HG02885 (cell line): ENCODE data around the gene RFX8.
"Not testable (repeated sequence)": the region's sequence is repeated elsewhere in the genome, so short reads cannot be mapped to it uniquely, and the experiment has no call there.

Experiments used
- ATAC-seq: cut with Tn5 transposase; IDR thresholded peaks from one replicate; pipeline ENCODE4 v1.9.1; 2021; ENCODE audit warnings: mild to moderate bottlenecking; ENCODE audit not compliant: unreplicated experiment, poor library complexity

Gene RFX8

DNA sequence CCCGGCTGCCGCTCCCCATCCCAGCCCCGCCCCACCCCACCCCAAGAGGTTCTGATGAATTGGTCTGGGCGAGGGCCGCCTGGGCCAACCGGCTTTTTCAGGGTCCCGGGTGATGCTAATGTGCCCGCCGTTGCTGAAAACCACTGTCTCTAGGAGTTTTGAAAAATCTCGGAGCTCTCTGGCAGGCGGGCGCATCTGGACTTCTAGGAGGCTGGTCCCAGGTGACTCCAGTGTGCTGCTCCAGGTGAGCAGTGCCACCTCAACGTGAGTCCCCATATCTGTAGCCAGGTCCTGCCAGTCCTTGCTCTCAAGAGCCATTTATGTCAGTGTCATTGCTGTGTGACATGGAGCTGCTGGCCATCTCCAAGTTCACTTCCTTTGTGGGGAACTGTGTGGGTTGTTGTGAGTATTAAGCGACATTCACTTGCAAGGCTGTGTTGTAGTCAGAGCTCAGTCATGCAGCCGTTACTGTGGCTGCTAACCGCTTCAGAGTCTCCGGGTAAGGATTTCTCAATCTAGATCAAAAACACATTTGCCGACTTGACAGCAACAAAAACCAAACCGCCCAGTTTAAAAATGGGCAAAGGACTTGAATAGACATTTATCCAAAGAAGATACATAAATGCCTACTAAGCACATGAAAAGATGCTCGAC lies at the start of gene RFX8:
TSS of gene RFX8 (minus strand) at position 382 of the 654 bp plus-strand sequence. CDS start 8,264 bp downstream, outside the sequence.
- no peak for ATAC-seq

- no peak for ATAC-seq
Measured at GRCh38 chr2:101521487-101521886, 46.6 kb upstream of the RFX8 start.

GRCh38 chr2:101520246-101520645 lies 45.3 kb upstream of the RFX8 start:
- no peak for ATAC-seq

DNA sequence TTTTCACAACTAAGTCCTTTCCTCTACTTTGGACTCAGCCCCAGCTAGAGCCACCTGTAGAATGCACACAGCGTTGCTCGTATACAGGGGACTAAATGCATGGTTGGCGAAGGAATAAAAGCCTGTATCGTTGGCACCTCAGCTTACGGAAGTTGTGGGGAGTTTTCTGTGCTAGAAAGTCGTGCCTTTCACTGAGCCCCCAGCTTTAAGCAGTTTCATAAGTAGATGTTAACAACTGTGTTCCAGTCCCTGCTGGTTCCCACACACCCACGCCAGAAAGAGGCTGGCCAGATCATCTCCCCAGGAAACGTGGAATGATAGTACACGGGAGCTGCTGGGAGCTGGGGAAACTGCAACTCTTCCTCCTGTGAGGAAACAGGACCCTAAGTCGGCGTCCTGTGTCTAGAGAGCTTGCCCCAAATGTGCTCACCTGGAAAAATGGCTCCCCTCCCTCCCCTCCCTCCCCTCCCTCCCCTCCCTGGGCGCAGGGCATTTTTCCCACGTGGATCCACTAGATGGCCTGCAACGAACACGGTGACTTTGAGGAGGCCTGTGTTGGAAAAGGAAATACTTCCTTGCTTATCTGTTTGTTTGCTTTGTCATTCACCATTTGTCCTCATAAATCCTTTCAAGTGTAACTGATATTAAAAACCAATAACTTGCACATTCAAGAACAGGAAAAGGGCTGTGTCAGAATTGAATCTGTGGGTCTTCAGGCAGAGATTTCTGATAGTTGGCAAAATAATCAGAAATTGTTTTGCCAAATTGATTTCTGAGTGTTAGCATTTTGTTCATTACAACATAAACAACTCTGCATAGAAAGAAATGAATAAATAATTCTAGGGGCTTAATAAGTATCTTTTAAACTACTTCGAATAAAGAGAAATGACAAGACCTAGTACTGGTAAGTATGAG lies 43.9 kb upstream of the RFX8 start:
- no peak for ATAC-seq

DNA sequence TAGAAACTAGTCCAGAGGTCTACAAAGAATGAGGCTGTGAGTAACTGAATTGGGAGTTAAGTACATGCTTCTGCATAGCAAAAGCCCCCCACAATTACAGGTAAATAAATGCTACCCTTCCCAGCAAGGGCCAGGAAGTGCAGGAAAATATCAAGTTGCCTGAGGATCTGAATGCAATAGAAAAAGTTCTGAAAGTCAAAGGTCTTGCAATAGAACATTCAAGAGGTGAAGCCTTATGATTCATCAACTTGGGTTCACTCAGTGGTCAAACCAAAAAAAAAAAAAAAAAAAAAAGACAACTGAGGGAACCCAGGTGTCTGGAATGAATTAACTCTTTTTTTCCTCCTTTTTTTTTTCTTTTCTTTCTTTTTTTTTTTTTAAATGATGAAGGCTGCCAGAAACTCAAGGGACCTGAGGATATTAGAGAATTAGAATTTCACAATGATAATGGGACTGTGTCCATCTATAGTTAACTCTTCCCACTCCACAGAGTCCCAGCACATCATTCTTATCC lies 42.9 kb upstream of the RFX8 start:
- ATAC-seq = no peak

GRCh38 chr2:101516823-101517690 lies 42.1 kb upstream of the RFX8 start:
- no peak for ATAC-seq

GRCh38 chr2:101516349-101516748 lies 41.4 kb upstream of the RFX8 start:
- ATAC-seq = no peak

DNA sequence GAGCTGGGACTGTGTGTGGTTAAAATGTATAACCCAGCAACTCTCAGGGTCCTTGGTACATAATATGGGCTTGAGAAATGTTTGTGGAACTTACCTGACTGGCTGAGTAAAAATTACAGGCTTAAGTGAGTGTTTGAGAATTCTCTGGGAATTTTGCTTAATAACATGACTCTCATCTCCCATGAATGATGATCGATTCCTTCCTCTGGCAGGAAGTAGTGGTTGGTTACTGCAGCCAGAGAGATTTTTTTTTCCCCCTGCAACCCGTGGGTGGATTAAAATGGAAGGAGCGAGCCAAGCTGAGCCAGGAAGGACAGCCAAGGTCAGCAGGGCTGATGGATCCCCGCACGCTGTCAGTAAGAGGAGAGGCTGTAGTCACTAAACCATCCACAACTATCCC lies 40.6 kb upstream of the RFX8 start:
- no peak for ATAC-seq

GRCh38 chr2:101512993-101513392 lies 38.1 kb upstream of the RFX8 start:
- ATAC-seq = no peak

- no peak for ATAC-seq
Measured at GRCh38 chr2:101511381-101511780, 36.5 kb upstream of the RFX8 start.

DNA sequence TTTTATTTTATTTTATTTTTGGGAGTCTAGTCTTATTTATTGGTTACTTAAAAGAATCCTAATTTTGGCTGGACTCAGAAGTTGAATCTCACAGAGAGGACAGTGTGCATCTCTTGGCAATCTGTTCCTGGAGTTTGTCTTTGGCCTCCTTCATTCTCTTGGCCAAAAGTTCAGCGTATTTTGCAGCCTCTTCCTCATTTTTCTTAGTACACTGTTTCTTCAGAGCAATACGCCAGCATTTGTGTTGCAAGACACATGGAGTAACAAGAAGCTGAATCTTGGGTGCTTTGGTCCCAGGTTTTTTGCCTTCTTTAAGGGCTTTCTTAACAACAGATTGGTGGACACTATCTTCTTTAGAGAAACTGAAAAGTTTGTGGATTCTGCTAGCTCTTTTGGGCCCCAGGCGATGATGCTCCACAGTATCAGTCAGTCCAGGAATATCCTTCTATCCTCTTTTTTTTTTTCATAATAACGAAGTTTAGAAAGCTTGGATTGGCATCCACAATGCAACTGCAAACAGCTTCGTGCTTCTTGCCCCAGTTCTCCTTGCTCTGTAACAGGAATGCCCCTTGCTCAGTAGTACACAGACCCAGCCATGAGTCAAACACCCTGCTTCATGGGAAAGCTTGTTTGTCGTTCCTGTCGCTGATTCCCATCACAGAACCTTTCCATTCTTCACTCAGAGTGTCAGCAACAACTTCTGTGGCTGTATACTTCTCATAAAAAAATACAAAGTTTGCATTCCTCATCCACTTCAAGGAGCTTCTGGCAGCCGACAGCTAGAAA lies 34.8 kb upstream of the RFX8 start:
- ATAC-seq = no peak

- ATAC-seq = no peak
Measured at GRCh38 chr2:101508636-101509035, 33.7 kb upstream of the RFX8 start.

DNA sequence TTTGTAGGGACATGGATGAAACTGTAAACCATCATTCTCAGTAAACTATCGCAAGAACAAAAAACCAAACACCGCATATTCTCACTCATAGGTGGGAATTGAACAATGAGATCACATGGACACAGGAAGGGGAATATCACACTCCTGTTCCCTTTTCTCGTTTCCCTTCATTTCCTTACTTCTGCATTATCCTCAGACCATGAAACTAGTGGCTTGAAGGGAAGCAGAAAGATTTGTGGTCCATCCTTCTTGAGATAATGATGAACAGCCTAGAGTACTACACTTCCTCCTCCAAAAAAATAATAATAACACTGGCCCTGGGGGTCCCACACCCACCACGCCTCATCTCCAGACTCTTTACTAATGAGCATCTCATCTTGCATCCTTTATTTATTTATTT lies 30.4 kb upstream of the RFX8 start:
- not testable (repeated sequence) for ATAC-seq

DNA sequence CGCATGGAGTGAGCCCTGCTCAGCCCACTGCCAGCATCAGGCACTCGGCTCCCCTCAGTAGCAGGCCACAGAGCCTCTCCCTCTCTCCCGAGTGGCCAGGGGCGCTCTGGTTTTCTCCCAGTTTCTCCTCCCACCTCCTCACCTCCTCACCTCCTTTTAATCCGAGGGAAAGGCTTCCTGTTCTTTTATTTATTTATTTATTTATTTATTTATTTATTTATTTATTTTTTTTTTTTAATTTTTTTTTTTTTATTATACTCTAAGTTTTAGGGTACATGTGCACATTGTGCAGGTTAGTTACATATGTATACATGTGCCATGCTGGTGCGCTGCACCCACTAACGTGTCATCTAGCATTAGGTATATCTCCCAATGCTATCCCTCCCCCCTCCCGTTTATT lies 29.8 kb upstream of the RFX8 start:
- ATAC-seq = not testable (repeated sequence)

DNA sequence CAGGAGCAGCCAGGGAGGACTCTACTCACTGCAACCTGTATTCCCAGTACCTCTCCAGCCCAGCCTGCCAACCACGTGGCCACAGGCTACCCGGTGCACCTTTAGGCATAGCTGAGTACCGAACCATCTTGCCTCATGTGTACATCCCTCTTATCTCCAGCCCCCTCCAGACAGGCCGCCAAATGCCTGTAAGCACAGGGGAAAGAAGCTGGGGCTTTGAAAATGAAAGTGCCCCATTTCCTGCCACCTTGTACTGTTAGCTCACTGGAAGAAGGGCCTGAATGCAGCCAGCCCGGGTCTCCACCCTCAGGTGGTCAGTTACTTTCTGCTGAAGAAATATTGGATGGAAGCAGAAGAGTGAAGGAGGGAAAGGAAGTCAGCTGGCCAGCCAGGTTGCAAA lies 27.2 kb upstream of the RFX8 start:
- no peak for ATAC-seq

- ATAC-seq = no peak
Measured at GRCh38 chr2:101501443-101501842, 26.5 kb upstream of the RFX8 start.

DNA sequence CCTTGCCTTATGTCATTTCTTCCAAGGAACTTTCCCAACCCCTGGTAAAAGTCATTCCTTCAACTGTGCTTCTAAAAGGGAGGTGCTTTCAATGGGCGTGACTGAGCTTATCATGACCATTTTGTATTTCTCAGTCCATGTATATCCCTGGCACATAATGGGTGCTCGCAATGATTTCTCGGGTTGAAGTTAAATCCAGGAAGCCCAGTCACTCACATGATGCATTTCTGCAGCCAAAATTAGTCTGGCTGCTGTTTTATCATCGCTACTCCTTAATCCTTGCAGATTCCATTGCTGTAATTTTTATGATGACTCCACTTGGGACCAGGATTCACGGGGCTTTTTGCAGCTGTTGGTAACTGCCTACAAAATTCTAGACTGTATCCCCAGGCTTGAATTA lies 25.9 kb upstream of the RFX8 start:
- ATAC-seq = no peak

DNA sequence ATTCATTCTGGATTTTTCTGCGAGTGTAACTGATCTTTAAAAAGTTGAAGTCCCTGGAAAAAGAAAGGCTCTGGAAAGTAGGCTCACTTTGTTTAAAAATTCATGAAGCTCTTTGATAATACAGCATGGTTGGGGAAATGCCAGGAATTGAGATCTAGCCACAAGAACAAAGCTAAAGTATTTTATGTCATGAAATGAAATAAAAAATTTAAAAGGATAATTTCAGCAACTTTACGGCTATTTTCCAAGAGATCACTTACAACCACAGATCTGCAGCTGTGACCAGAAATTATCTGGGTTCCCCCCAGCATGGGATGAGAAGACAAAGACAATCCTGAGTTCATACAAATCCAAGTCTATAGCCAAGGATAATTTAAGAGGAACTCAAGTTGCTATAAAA lies 25.3 kb upstream of the RFX8 start:
- no peak for ATAC-seq

- ATAC-seq = no peak
Measured at GRCh38 chr2:101496279-101496678, 21.4 kb upstream of the RFX8 start.
